Stimulated activated CD4-positive, alpha-beta T cell treated with anti-CD3 and anti-CD28 coated beads, TNF-alpha, amount 100 ng/mL, for 1 hour (primary cell): ENCODE results near the gene DPP6.
"Not testable (repeated sequence)": the region's sequence is repeated elsewhere in the genome, so short reads cannot be mapped to it uniquely, and the experiment has no call there.

Experiments
- DNase-seq, 3 donors: peaks; one replicate each; pipeline ENCODE4 v3.0.0-alpha.2; 2020; ENCODE audit warnings: low read depth in 3 of 3, low spot score in 1 of 3

Gene DPP6

DNA sequence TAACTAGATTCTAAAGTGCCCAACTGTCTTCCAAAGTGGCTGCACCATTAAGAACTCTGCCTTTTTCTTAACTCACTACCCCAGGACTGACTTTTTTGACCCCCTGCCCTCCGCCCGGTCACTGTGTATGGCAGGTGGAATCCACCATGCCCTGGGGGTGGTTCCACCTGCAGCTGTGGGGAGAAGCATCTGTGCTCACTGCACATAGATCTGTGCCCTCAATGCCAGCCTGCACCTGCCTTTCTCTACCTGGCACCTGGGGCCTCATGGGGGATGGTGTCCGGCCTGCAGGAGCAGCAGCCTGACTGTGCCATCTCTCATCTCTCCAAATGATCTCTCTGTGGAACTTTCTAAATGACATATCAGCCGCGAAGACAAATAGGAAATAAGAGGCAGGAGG, 597.2 kb downstream of the DPP6 start:
- no peak for DNase-seq

DNA sequence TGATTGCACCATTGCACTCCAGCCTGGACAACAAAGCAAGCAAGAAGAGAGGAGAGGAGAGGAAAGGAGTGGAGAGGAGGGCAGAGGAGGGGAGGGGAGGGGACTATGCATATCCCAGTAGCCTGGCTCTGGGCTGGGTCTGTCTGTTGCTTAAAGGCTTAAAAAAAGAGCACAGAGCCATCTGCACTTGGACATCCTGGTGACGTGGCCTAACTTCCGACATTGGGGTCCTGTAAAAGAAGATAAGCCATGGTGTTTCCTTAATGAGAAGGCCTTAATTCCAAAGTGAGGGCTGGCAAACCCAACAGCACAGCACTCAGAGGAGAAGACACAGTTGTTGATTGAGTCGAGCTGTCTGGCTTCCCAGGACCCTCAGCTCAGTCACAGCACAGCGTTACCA, 598.1 kb downstream of the DPP6 start:
- DNase-seq = no peak

GRCh38 chr7:154651501-154651900, 599.3 kb downstream of the DPP6 start:
- no peak for DNase-seq

DNA sequence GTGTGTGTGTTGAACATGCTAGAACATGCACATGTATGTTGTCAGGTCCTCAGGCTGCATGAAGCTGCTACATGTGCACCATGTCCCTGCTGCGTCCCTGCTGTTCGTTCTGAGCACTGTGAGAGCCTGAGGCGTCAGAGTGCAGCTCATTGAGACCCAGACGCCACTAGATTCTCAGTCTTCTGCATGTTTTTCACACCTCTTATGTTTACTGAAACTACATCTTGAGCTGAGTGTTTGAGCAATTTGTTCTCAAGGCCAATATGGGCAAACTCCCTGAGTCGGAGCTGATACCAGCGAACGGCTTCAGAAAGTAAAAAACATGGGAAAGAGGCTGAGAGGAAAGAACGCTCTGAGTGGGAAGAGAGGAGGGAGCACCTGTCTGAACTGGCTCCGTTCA, 600.4 kb downstream of the DPP6 start:
- DNase-seq = no peak

DNA sequence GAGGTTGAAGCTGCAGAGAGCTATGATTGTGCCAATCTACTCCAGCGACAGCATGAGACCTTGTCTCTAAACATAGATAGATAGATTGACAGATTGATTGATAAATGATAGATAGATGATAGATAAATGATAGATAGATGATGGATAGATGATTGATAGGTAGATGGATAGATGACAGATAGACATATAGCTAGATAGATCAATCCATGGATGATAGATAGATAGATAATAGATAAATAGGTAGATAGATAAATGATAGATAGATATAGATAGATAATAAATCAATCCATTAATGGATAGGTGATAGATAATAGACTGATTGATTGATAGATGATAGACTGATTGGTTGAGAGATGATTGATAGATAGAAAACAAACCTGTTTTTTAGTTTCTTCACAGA, 601.1 kb downstream of the DPP6 start:
- DNase-seq = no peak

- DNase-seq = no peak
These were observed 604.4 kb downstream of the DPP6 start for GRCh38 chr7:154656618-154657017.

DNA sequence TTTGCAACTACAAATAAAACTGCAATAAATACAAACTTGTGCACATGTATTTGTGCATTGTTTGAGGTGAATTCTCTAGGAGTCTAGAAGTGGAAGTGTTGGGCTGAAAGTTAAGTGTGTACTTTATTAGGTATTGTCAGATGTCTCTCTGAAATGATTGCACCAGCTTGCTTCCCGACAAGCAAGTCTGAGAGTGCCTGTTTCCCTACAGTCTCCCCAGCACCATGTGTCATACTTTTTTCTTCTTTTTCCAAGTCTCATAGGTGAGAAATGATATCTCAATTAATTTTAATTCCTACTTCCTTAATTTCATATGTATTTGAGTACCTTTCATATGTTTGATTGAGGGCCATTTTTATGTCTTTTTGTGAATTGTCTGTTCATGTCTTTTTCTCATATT, 614.6 kb downstream of the DPP6 start:
- no peak for DNase-seq

DNA sequence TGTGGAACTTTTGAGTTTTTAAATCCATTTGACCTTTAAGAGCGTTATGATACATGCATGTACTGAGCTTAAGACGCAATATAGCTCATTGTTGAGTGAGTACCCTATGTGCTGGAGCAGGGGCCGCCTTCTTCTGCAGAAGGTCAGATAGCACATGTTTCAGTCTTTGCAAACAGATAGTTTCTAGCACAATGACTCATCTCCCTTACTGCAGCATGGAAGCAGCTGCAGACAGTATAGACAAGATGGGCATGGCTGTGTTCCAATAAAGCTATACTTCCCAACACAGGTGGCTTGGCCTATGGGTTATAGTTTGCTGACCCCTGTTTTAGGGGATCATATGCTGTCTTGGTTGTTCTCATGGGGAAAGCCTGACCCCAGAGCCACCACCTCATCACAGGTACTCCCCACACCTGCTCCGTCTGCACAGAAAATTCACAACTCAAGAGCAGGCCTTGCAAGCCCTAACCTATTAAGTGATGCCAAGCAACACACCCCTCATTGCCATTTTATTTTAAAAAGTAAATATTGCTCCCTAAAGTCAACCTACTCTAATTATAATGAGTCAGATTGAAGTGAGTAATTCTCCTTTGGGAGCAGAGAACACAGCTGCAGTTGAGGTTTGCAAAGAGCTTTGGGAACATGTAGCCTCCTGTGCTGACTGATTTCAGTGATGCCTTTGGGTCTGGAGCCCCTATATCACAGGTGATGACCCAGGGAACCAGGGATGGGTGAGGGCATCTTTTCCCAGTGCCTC, 620.6 kb downstream of the DPP6 start:
- no peak for DNase-seq

DNA sequence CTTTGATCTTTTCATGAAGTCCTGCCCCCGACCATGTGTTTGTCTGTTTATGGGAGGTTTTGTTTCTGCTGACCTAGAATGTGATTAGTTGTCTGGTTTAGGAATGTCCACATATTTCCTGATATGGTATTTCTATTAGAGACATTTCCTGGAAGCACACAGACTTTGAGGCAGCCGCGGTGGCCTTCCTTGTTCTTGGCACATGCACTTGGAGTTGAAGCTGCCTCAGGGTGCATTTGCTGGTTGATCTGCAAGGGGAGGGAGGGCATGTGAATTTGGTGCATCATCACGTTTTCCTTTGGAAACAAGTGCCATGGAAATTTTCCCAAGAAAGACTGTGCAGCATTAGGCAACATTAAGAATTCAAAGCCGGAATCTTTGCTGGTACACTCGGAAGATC, 622.0 kb downstream of the DPP6 start:
- DNase-seq = no peak

DNA sequence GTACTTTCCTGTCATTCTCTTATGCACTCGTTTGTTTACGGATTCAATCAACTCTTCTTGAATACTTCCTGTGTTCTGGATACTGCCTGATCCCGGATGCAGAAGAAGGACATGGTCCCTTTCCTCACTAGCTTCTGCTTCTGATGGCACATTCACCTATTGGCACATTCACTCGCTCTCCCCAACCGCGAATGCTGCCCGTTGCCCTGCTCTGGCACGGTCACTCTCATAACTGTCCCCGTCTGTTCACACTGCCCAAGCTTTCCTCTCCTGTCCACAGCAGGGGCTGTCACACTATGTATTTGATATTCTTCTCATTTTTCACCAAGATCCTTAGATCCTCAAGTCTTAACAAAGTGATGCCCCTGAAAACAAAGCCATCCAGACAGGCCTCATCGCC, 623.4 kb downstream of the DPP6 start:
- DNase-seq = no peak

DNA sequence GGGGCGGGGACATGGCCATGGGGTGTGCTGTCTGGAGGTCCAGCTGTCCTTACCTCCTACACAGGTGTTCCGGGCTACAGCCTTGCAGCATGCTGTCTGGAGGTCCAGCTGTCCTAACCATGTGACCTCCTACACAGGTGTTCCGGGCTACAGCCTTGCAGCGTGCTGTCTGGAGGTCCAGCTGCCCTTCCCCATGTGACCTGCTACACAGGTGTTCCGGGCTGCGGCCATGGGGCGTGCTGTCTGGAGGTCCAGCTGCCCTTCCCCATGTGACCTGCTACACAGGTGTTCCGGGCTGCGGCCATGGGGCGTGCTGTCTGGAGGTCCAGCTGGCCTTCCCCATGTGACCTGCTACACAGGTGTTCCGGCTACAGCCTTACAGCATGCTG, 623.8 kb downstream of the DPP6 start:
- not testable (repeated sequence) for DNase-seq

DNA sequence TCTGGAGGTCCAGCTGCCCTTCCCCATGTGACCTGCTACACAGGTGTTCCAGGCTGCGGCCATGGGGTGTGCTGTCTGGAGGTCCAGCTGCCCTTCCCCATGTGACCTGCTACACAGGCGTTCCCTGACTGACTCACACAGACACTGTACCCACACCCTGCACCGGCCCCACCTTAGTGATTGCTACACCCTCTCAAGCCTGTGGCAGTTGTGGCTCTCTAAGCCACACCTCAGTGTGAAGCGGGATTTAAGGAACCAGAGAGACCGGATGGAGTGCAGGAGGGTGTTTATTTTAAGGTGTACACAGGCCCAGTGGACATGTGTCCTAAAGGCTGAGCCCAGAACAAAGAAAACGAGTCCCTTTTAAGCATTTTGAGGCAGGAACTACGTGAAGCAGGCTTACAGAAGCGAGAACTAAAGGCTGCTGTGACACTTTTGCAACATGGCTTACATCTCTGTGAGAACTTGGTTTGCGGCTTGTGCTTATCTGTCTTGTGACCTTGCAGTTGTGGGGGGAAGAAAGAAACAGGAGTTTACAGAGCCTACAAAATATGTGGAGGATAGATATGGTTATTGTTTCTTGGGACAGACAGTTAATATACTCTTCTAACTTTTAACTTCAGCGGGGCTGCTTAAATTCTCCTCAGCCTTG, 624.4 kb downstream of the DPP6 start:
- no peak for DNase-seq

- DNase-seq = no peak
These were observed 625.3 kb downstream of the DPP6 start for GRCh38 chr7:154677454-154677853.

- not testable (repeated sequence) for DNase-seq
These were observed 625.9 kb downstream of the DPP6 start for GRCh38 chr7:154678001-154678550.

GRCh38 chr7:154679379-154680053, 627.3 kb downstream of the DPP6 start:
- no peak for DNase-seq

DNA sequence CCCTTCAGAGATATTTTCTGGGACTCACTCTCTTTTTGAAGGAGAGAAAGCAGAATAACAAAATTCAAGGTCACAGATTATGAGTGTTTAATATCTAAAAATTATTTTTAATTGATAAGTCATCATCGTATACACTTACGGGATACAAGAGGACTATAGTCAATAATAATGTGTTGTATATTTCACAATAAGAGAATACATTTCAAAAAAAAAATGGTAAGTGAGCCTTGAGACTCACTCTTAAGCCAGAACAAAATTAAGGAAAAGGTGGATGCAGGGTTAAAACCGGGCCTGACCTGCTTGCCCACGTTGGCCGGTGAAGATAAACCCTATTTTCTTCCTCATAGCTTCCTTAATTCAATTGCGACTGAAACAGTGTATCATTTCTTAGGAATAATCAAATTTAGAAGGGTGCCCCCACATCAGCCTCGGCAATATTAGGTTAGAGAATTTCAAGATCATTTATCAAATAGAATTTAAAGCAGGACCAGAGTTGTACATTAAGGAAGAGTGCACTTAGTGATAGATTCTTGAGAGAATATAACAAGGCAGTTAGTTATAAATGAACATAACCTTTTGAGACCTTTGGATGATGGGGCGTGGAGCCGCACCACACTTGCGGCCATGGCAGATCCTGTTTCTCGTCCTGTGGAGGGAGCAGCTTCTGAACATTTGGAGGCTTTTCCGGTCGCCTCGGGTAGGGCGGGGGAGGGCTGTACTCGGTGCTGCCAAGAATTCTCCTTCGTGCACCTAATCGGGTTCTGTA, 628.9 kb downstream of the DPP6 start:
- DNase-seq = no peak

- DNase-seq = no peak
These were observed 629.8 kb downstream of the DPP6 start for GRCh38 chr7:154682003-154682402.

GRCh38 chr7:154684666-154685563, 632.7 kb downstream of the DPP6 start:
- no peak for DNase-seq

DNA sequence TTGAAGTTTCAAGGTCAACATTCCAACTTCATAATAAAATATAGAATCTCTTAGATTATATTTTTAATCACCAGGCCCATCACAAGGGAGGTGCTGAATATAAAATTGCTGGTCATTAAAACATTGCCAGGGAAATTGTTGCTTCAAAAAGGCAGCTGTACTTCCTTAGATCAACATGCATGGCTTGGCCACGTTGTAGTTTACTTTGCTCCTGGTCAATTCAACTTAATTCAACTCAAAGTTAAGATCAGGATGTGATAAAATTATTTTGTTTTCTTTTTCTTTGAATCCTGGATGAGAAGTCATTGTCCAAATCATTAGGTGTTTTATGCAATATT, 633.3 kb downstream of the DPP6 start:
- DNase-seq = no peak

DNA sequence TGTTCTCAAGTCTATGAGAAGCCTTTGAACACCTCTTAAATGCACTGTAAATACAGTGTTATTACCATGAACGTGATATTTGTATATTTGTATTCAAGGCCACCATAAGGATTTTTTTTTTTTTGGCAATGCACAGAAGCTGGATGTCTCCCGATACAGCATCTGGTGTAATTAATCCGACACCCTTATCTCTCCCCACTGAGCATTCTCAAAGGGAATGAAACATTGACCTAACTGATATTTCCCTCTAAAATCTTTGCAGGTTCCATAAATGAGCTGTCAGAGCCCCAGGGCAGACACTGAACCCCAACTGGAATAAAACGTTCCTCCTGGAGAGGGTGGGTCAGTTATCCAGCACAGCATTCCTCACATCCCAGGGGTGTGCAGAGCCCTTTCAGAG, 634.1 kb downstream of the DPP6 start:
- DNase-seq = no peak
